K562 (cell line): Measurements from ENCODE around the gene HADHB. TPM values are rescaled to one million over a fixed set of nuclear protein-coding genes. Genes with fewer than 3 reads are reported as not detected.

Experiments
- BRCA1 ChIP-seq, 2 experiments: fragments of 450-650 bp in 1 of 2; sonication (generic) in 1 of 2; formaldehyde crosslinking in 1 of 2; IDR thresholded peaks; 2 replicates each; pipeline versions ENCODE4 v1.5.0 to v1.6.1; 2017 to 2020; ENCODE audit warnings: mild to moderate bottlenecking in 1 of 2, missing genetic modification reagents in 1 of 2
- CEBPG ChIP-seq, 3 experiments: fragments of 200-800 bp in 1 of 3; sonication (Bioruptor generic) in 1 of 3; sonication (generic) in 1 of 3; formaldehyde crosslinking in 1 of 3; IDR thresholded peaks in 2 of 3; conservative IDR thresholded peaks in 1 of 3; 2 replicates each; pipeline versions ENCODE4 v1.6.1 to v1.8.0; 2016 to 2022; ENCODE audit warnings: missing compliant biosample characterization in 2 of 3, missing genetic modification characterization in 2 of 3, mild to moderate bottlenecking in 1 of 3, missing genetic modification reagents in 1 of 3
- E2F6 ChIP-seq, 2 experiments: IDR thresholded peaks; 2 replicates each; pipeline ENCODE4 v1.6.1; 2011; ENCODE audit warnings: borderline replicate concordance in 1 of 2, control low read depth in 1 of 2, low read depth in 1 of 2, low read length in 1 of 2, mild to moderate bottlenecking in 1 of 2, mixed read lengths in 1 of 2, moderate library complexity in 1 of 2; ENCODE audit not compliant: insufficient read depth in 1 of 2, insufficient read length in 1 of 2, poor library complexity in 1 of 2, severe bottlenecking in 1 of 2; ENCODE audit errors: extremely low read depth in 1 of 2
- IRF2 ChIP-seq: sonication (generic); formaldehyde crosslinking; IDR thresholded peaks from 2 replicates; pipeline ENCODE4 v1.8.1; 2022; ENCODE audit warnings: mild to moderate bottlenecking, missing genetic modification reagents
- JUND ChIP-seq, 2 experiments: IDR thresholded peaks; 2 replicates in 1 of 2; 3 replicates in 1 of 2; pipeline ENCODE4 v1.6.1; 2011; ENCODE audit warnings: borderline replicate concordance in 2 of 2, low read depth in 2 of 2, low read length in 2 of 2, improper control_type of control experiment in 1 of 2, missing biosample characterization in 1 of 2, missing genetic modification characterization in 1 of 2, missing genetic modification reagents in 1 of 2
- KDM4B ChIP-seq, 2 experiments: fragments of 450-650 bp in 1 of 2; sonication (generic) in 1 of 2; IDR thresholded peaks; 2 replicates each; pipeline ENCODE4 v1.6.1; 2016 to 2017; ENCODE audit warnings: borderline replicate concordance in 2 of 2, antibody characterized with exemption in 1 of 2, low read depth in 1 of 2, mild to moderate bottlenecking in 1 of 2
- MEF2D ChIP-seq: conservative IDR thresholded peaks from 2 replicates; pipeline ENCODE4 v1.6.1; 2016; ENCODE audit warnings: low read depth, missing genetic modification characterization, missing compliant biosample characterization
- MXD1 ChIP-seq: fragments of 250-450 bp; sonication (Bioruptor Pico); IDR thresholded peaks from 2 replicates; pipeline ENCODE4 v1.8.0; 2021; ENCODE audit warnings: borderline replicate concordance, mild to moderate bottlenecking, moderate library complexity; ENCODE audit not compliant: poor library complexity, severe bottlenecking
- NR1H2 ChIP-seq: sonication (generic); formaldehyde crosslinking; IDR thresholded peaks from 2 replicates; pipeline ENCODE4 v1.4.0; 2020; ENCODE audit warnings: mild to moderate bottlenecking, missing genetic modification reagents
- POLR3A ChIP-seq: IDR thresholded peaks from 2 replicates; pipeline ENCODE4 v1.6.1; 2011; ENCODE audit warnings: borderline replicate concordance, mild to moderate bottlenecking, moderate library complexity; ENCODE audit not compliant: insufficient read length, insufficient read depth; ENCODE audit errors: extremely low read depth
- PRDM10 ChIP-seq: fragments of 450-650 bp; IDR thresholded peaks from 2 replicates; pipeline ENCODE4 v1.6.1; 2018; ENCODE audit not compliant: partially characterized antibody
- RAD51 ChIP-seq: fragments of 450-650 bp; IDR thresholded peaks from 2 replicates; pipeline ENCODE4 v1.7.1; 2016; ENCODE audit warnings: low read depth, mild to moderate bottlenecking, borderline replicate concordance
- RB1 ChIP-seq: fragments of 450-650 bp; IDR thresholded peaks from 2 replicates; pipeline ENCODE4 v1.6.1; 2017; ENCODE audit warnings: low read depth, mild to moderate bottlenecking
- SNRNP70 ChIP-seq: fragments of 200-400 bp; formaldehyde crosslinking; optimal IDR thresholded peaks from 2 replicates; pipeline ENCODE3; 2017; ENCODE audit warnings: low read depth, low read length
- TARDBP ChIP-seq: fragments of 450-650 bp; IDR thresholded peaks from 2 replicates; pipeline ENCODE4 v1.6.1; 2016
- polyA plus RNA-seq, 8 experiments: library from polyadenylated mRNA; depleted of rRNA in 4 of 8; stranded (reverse) in 5 of 8; unstranded in 3 of 8; fragments of >200 nt; fragmentation: Nextera tagmentation in 2 of 8; fragmentation: Illumina TruSeq in 1 of 8; extraction: Ambion mirVana in 2 of 8; extraction: Trizol in 1 of 8; gene quantifications; 2 replicates each; pipeline versions ENCODE4 v1.2.1 to v1.2.3, GENCODE V29; 2011 to 2014; ENCODE audit warnings: inconsistent platforms in 1 of 8, missing spikeins in 1 of 8
- total RNA-seq, 7 experiments: library from RNA; depleted of rRNA in 6 of 7; stranded (reverse); fragments of >200 nt in 6 of 7; fragmentation: Illumina TruSeq in 2 of 7; extraction: Trizol in 2 of 7; gene quantifications; 2 replicates each; pipeline versions ENCODE4 v1.2.1 to v1.2.3, GENCODE V29; 2011 to 2021; ENCODE audit warnings: low replicate concordance in 1 of 7

Gene HADHB
- total and polyA plus RNA-seq, 9 of the 15 experiments (the other 6 are each of a cell fraction or from before 2014, with no cell fraction given): 67.3 to 199 (median 100) TPM

DNA sequence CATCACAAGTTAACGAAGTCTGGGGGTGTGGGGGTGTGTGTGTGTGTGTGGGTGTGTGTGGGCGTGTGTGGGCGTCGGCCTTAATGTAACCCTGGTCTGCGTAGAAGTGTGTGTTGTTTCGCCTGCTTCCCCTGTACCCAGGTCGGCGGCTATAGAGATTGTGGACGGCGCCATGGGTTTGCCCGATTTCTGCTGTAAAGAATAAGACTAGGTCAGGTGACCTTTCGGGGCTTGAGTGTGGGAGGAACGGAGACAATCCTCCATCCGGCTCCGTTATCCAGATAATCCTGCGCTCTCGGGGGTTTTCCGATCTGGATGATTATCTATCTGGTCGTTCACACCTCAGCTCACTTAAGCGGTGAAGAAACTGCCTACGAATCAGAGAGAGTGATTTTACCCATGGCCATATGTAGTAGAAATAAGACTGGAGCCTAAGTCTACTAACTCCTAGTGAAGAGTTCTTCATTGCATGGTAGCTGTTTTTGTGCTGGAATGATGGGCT, 543 bp downstream of the HADHB start (continued):
- no peak for TF ChIP-seq MXD1 (CRISPR knock-in tag)
- TF ChIP-seq BRCA1 (IDR thresholded peaks at IDR 0.05): no peak
- no peak for TF ChIP-seq BRCA1 (CRISPR knock-in tag; IDR thresholded peaks at IDR 0.05)
- TF ChIP-seq TARDBP: no peak
- 0 out of 2 replicates have a peak, but pooled peaks have one; percentile 22 for TF ChIP-seq RB1
- TF ChIP-seq CEBPG (CRISPR knock-in tag; IDR thresholded peaks at IDR 0.05): no peak
- TF ChIP-seq CEBPG (tag; conservative IDR thresholded peaks at IDR 0.05 in 1 of 2, IDR thresholded peaks at IDR 0.05 in 1 of 2): no peak
- TF ChIP-seq E2F6 (IDR thresholded peaks at IDR 0.05; ENCODE audit: borderline replicate concordance in 1 of 2, extremely low read depth in 1 of 2, insufficient read depth in 1 of 2, insufficient read length in 1 of 2, low read depth in 1 of 2, low read length in 1 of 2, poor library complexity in 1 of 2, severe bottlenecking in 1 of 2): no peak
- TF ChIP-seq MEF2D: no peak
- no peak for TF ChIP-seq SNRNP70
- TF ChIP-seq KDM4B (IDR thresholded peaks at IDR 0.05; ENCODE audit: borderline replicate concordance in 2 of 2, low read depth in 1 of 2): no peak
- TF ChIP-seq IRF2 (CRISPR knock-in tag): no peak
- peak; percentile 85; the same call in 1 of the 2 replicates for TF ChIP-seq NR1H2 (CRISPR knock-in tag)
- no peak for TF ChIP-seq JUND (IDR thresholded peaks at IDR 0.05; ENCODE audit: borderline replicate concordance, low read depth, low read length)
- TF ChIP-seq JUND (tag; IDR thresholded peaks at IDR 0.05; ENCODE audit: borderline replicate concordance, low read depth, low read length): no peak
- peak; percentile 68 for TF ChIP-seq RAD51
- no peak for TF ChIP-seq PRDM10
- no peak for TF ChIP-seq POLR3A
